ENCODE results near the gene TCF7L2.

TCF7L2 gene

DNA sequence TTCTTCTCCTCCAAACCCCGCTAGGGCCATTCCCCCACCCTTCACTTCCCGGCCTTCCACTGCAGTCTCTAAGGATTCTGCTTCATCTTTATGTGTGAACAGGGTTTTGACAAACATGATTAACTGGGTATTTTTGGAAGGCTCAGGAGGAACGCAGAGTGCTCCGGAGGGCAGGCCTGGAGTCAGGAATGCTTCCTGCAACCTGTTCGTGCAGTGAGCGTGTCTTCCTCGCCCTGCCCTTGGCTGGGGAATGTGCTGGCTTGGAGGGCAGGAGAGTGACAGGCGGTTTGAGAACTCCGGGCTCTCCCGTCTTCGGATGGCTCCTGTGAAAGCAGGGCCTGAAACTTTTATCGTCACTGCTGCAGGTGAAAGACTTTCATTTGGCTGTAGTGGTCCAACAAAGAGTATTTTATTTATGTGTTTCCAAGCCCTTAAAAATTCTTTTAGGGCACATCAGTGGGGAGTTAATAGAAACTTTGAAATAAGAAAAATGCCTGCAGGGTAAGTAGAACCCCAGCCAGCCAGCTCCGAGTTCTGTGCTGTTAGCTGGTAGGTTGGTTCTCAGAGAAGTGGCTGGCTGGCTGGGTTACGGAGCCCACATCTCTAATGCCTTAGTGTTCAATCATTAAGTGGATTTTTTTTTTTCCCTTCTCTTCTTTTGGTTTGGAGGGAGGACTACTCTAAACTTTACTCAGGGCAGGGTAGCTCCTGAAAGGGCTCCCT is 51.0 kb downstream of the TCF7L2 start:
- DNase-seq, result no peak

DNA sequence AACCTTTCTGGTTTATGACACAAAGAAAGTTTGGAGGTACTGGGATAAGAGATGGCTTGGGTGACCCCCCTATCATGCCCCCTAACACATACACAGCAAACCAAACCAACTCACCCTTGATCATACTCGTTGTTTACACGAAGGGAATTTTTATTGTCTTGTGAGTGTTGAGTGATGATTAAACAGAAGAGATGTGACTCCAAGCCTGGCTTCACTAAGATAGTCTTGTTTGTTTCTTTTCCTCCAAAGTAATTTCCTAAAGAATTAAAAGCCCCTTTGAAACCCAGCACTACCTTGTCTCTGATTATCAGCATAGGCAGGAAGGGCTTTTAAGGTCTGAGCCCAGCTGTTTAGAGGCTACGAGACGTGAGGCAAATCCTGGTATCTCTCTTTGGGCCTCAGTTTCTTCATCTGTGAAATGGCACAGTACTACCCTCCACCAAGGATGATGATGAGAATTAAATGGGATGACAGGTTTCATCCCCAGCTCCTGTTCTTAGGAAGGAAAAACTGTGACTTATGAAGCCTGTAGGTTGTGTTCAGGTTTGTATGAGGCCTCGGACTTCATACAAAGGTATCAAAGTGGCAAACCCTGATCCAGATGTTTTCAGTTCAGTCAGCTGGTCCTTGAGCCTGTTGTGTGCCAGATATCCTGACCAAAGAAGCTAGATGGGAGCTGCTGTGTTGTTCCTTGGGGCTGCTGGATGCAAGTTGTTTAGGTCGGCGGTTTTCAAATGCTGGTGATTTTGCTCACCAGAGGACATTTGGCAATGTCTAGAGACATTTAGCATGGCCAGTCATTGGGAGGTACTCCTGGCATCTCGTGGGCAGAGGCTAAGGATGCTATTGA is 51.8 kb downstream of the TCF7L2 start:
- no peak for DNase-seq

DNA sequence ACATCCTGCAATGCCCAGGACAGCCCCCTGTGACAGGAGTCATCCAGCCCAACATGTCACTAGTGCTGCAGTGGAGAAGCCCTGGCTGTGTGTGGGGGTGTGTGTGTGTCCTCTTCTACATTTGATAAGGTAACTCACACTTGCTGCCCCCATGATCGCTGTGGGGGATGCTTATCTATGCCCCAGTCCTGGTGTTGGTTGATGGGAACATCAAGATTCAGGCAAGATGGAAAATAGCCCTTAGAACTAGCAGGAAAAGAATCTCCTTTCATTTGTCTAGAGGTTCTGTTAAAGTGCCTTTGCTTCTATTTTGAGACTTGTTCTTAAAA is 52.4 kb downstream of the TCF7L2 start:
- DNase-seq, result no peak

DNA sequence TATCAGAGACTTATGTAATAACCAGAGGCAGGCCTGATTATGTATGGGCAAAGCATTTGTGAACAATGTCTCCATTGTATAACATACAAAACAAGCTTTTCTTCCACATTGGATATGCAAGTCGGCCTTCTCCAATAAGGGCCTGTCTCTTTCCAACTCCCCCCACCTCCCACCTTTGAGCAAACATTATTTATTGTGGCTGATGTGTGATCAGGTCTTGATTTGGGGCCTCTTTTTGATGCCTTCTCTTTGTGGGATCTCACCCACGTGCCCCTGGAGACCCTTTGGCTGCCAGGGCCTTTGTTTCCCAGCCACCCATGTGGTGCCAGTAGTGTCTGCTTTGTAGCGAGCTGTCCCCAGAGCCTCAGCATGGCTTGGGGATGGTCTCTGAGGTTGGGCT is 53.0 kb downstream of the TCF7L2 start:
- no peak for DNase-seq

DNA sequence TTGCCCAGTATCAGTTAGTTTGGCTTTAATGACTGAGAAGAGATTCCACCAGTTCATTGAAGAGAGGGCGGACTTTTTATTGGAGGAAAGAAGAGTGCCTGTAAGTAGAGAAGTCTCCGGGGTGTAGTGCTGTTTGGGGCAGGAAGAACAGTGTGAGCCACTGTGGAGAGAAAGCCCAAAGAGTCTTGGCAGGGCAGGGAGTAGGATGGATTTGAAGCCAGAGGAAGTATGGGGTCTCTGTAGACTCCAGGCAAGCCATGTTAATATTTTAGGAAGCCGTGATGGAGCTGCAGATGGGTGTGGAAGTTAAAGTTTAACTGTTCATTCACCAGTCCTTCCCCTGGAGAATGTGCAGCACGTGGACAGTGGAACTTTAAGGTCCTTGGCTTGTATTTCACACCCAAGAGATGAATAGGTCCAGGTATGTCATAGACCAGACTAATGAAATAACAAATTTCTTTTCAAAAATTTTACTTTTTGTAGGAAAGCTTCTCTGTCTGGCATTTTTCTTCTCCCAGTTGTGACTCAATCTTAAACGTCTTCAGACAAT is 54.1 kb downstream of the TCF7L2 start:
- no peak for DNase-seq

DNA sequence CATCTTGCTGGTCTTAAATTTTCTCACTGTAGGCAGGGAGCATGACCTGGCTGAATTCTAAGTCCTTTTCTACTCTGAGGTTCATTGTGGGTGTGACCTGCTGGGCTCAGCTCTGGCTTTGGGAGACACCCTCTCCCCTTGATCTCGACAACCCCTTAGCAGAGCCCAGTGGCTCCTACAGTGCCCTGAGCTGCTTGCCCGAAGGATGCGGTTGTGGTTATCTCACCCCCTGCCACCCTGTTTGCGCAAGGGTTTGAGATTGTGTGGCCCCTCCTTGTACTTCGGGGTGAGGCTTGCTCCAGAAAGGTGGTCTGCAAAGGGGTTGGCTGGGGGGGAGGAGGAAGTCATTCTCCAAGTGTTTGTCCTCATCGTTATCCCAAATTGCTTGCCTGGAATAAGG is 55.3 kb downstream of the TCF7L2 start:
- no peak for DNase-seq

DNA sequence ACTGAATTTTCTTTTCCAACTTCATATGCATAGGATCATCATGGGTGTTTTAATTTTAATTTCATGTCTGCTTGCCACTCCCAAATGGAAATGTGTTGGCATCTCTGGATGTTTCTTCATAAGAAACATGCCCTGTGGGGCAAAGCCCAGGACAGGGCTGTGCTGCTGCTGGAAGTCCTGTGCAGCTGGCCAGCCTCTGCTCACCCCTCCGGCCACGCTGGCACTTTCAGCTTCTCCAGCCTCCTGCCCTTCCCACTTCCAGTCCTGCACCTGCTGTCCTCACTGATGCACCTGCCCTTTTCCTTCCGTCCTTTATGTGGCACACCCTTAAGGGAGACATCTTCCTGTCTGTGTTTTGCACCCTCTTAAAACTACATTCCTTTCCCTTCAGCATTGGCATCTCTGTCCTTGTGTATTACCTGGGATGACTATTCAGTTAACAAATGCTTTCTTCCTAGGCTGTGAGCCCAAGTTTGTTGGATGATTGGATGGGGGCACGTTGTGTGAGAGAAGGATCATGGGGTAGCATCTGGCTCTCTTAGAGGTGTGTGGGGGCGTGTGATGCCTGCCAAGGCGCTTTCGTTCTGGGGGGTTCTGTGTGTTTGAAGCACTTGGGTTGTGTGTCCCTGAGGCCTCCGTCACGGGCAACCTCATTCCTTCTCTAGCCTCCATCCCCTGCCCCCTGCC is 56.8 kb downstream of the TCF7L2 start:
- DNase-seq, result no peak

DNA sequence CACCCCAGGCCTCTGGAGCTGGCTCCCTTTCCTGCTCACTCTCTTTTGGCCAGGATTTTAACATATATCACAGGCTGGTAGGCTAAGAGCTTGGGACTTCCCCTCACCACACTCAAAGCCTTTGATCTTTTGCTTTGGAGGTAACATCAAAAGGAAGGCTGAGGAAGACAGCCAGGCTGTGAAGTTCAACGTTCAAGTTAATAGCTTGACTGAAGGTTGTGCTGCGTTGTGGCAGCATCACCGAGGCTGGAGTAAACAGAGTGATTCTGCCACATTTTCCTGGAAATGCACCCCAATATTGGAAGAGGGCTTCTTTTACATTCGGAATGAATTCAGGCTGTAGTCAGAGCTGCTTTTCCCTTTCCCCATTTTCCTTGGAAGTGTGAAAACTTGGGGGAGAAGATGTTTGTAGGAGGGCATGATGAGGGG is 57.3 kb downstream of the TCF7L2 start:
- no peak for DNase-seq

DNA sequence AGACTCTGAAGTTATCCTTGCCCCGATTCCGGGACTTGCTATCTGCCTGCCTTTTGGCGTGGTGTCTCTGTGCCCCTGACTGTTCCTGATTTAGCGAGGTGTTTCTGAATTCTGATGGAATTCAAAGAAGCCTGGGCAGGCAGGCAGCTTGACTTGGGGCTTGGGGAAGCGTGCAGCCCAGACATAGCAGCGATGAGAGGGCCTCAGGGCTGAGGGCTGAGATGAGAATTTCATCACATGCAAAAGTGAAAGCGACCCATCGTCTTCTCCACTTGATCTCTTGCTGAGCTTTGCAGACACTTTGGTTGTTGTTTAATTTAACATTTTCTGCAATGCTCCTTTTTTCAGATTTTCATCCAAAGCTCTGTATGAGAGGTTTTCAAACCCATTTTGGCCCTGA is 57.8 kb downstream of the TCF7L2 start:
- no peak for DNase-seq

DNA sequence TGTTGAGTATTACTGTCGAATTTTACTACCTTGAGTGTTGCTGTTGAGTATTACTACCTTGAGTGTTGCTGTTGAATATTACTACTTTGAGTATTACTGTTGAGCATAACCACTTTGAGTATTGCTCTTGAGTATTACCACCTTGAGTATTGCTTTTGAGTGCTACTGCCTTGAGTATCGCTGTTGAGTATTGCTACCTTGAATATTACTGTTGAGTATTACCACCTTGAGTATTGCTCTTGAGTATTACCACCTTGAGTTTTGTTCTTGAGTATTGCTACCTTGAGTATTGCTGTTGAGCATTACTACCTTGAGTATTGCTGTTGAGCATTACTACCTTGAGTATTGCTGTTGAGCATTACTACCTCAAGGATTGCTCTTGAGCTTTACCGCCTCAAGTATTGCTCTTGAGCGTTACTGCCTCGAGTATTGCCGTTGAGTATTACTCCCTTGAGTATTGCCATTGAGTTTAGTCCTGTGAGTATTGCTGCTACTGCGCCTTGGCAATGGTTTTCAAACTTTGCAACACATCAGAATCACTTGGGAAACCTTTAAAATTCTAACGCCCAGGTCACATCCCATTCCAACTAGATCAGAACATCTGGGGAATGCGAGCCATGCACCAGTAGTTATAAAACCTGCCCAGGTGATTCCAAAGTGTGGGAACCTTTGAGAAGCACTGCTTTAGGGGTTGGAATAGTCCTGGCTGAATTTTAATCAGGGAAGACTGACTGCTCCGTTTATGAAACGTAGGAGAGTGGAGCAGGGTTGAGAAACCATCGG is 61.7 kb downstream of the TCF7L2 start:
- DNase-seq, result no peak

DNA sequence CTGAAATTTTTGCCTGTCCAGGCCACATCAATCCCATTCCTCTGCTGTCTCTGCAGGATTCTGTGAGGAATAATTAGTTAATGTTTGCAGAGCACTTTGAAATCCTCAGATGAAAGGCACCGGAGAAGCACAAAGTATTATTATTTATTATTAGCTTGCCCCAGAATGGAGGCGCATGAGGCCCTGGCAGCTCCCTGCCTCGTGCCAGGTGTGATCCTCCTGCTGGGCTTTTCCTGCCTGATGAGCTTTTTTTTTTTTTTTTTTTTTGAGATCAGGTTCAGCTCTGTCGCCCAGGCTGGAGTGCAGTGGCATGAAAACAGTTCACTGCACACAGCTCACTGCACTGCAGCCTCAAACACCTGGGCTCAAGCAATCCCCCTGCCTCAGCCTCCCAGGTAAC is 65.2 kb downstream of the TCF7L2 start:
- DNase-seq, result no peak

DNA sequence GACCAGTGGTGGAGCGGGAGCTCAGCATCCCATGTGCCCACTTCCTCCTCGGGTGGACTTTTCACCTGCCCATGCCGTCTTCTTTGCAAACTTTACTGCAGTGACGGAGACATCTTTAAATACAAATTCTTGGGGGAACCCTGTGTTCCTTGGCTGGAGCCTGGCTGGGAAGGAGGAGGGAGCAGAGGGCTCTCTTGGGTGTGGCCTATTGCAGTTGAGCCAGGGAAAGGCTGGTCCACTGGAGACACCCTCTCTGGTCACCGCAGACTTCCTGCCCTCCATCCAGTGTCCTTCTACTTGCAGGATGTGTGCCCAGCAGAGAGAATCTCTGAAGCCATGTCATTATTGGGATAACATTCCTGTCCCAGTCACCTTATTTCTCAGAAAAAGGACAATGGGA is 67.3 kb downstream of the TCF7L2 start:
- DNase-seq, result no peak

DNA sequence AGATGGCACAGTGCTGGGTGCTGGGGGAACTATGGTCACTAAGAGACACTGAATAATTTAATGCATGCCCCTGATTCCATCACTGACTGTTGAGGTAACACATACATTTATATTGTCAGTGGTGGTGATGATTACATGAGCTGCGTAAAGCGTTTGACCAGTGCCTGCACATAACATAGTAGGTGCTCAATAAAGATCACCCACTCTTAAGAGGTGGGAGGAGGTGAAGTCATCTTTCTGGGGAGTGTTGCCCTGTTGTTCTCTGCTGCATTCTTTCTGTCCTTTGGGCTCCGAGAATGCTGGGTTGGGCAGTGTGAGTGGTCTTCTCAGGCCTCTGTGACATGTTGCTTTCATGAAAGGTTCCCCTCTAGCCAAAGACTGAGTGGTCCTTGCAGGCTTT is 68.0 kb downstream of the TCF7L2 start:
- no peak for DNase-seq

DNA sequence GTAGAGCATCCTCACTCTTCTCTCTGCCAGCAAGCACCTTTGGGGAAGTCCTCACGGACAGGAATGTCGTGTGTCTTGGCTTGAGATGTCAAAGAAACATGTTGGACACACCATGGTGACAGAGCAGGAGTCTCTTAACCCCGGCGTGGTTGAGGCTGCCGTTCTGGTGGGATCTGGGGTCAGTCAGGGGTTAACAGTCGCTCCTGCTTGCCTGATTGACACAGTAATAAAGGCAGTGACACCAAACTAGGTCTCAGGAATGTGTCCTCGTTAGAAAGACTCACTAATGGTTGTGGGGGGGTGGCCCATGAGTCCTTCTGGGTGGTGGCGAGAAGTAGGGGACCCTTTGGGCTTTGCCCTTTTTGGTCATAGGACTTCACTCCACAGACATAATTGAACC is 69.0 kb downstream of the TCF7L2 start:
- DNase-seq, result no peak

DNA sequence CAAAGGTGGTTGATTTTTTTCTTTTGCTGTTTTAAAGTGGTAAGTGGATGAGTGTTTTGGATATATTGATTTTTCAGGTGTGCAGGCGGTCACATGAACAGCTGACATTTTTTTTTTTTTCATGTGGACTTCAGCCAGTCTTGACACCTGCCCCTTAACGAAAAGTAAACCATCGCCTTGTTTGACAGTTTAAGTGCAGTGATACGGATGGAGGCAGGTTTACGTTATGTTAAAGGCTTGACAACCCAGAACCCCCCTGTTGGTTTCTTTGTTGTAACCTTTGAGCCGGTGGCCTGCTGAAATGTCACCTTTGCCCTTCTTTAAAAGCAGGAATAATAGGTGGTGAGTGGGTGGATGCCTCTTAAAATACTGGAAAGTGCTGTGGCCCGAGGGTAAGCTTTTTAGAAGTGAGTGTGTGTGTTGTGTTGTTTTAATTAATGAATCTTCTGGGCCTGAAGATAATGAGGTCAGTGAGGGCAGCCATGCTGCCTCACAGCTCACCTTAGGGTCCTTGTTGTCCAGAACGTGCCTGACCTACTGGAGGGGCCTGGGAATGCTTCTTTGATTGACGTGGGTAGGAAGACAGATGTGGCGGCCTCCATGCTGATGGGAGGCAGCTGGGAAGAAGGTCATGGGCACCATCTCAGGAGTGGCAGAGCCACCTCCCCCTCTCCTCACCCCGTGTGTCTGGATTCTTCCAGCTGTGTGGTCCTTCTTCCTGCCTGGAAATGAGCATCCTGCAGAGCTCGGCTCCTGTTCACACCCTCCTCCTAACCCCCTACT is 69.8 kb downstream of the TCF7L2 start:
- no peak for DNase-seq

DNA sequence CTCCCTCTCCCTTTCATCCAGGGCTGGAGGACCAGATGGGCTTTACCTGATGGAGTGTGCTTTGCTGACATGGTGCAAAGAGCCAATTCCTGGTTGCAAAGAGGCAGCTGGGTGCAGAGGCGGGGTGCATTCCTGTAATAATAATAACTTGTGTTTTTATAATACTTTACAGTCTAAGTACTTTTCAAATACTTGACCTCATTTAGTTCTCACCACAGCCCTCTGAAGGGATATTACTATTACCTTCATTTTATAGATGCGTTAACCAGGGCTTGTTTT is 70.4 kb downstream of the TCF7L2 start:
- no peak for DNase-seq

DNA sequence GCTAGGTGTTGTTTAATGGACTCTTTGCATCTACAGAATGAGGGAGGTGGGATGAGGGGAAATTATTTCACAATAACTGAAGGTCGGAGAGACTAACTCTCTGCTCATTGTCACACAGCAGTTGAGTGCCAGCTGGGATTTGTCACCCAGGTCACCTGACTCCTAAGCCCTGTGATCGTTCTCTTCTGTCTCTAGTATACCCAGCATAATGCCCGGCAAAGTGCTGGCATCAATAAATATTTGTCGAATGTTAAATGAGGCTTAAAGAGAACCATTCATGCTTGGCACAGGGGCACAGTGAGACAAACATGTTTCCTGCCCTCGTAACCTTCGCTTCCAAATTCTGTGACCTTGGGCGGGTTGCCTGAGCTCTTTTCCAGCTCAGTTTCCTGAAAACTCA is 70.8 kb downstream of the TCF7L2 start:
- peak; percentile 58 for DNase-seq

DNA sequence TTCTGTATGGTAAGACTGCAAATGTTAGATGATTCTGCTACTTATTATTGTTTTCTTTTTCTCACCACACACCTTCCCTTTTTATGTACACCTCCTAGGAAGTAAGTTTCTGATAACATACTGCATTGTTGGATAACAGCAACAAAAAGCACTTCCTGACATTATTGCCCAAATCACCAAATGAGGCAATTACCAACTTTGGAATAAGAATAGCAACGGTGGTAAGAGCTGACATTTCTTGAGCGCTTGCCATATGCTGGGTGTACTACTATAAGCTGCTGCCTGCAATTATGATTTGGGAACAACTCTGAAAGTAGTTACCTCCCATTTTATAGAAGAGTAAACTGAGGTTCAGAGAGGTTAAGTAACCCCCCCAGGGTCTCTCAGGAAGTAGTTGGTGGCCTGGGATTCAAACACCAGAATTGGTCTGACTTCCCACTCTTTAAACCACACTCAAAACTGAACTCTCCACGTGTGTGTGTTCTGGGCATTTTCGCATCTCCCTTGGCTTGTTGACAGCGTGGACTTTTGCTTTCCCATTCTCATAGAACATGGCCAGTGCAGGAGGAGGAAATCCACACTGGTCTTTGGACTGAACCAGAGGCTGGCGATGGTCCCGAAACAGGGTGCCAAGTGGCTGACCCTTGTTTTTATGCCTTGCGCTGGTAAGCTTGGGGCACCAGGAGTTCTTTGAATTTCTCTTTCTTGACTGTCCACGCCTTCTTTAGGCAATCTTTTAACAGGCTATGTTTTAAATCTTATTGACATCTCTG is 71.4 kb downstream of the TCF7L2 start:
- DNase-seq, result no peak

DNA sequence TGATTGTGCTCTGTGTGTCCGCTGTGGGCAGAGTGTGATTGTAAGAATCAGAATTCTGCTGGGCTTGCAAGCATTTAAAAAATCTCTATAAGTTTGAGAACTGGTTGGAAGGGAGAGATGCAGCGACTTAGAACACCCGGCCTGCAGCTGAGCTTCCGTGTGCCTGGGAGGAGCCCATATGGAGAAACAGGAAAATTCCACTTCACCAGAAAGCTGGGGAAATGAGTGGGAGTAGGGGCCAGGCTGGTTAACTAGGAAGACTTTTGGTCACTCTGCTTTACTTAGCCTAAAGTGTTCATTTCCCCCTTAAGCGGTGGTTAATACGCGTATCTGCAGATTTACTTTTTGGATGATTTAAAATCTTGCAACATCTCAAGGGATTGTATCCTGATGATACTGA is 72.2 kb downstream of the TCF7L2 start:
- DNase-seq, result no peak

DNA sequence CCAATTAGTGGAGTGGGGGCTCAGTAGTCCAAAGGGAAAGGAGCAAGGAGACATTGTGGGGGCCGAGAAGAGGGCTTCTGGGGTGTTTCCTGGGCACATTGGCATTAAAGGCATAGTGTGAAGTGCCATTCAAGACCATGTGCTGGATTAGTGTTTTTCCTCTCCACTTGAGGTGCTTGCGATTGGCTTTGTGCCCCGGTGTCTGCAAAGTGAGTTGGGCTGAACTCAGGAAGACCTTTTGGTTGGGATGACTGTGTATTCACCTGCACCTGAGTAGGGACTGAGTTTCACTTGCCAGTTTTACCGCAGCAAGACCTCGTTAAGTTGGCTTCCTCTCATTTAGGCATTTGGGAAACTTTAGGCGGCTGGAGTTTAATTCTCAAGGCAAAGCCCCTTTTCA is 73.0 kb downstream of the TCF7L2 start:
- no peak for DNase-seq

DNA sequence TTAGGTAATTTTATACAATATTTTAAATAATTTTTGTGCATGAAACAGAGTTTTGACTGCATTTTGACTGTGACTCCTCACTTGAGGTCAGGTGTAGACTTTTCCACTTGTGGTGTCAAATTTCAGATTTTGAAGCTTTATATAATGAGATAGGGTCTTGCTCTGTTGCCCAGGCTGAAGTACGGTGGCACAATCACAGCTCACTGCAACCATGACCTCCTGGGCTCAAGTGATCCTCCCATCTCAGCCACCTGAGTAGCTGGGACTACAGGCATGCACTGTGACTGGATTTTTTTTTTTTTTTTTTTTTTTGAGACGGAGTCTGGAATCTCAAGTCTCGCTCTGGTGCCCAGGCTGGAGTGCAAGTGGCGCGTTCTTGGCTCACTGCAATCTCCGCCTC is 74.9 kb downstream of the TCF7L2 start:
- no peak for DNase-seq

DNA sequence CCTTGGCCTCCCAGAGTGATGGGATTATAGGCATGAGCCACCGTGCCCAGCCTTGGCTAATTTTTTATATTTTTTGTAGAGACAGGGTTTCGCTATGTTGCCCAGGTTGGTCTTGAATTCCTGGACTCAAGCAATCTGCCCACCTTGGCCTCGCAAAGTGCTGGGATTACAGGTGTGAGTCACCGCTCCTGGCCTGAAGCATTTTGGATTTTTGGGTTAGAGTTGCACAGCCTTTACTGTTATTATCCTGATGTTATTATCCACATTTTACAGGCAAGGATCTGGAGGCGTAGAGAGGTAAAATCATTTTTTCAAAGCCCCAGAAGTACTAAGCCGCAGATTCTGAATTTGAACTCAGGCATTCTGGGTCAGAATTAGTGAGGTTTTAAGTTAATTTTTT is 75.4 kb downstream of the TCF7L2 start:
- DNase-seq, result no peak

Measured in NCI-H1694 treated with DMSO at 0.1 percent for 48 hours (cell line).